Endometrium (tissue), 2 donors: Measurements from ENCODE around the gene NOC2L.

Experiments used
- FAIRE-seq: peaks from 2 replicates; lab custom pipeline; 2012; peaks lifted over from hg19 to GRCh38; lab: Jason Lieb, UNC
- donor health status: control.
- donor health status: control.

Gene NOC2L

GRCh38 chr1:942864-943533 is 16.1 kb downstream of the NOC2L start:
- no peak for FAIRE-seq

GRCh38 chr1:942411-942821 is 16.6 kb downstream of the NOC2L start:
- no peak for FAIRE-seq

- no peak for FAIRE-seq
Observed at GRCh38 chr1:941588-942383, 17.3 kb downstream of the NOC2L start.

GRCh38 chr1:941015-941587 is 18.0 kb downstream of the NOC2L start:
- FAIRE-seq, result no peak

- FAIRE-seq, result no peak
Observed at GRCh38 chr1:940107-941014, 18.7 kb downstream of the NOC2L start.

- no peak for FAIRE-seq
Observed at GRCh38 chr1:939511-940106, 19.4 kb downstream of the NOC2L start.

GRCh38 chr1:938711-939489 is 20.2 kb downstream of the NOC2L start:
- no peak for FAIRE-seq

GRCh38 chr1:938088-938683 is 20.9 kb downstream of the NOC2L start:
- no peak for FAIRE-seq

GRCh38 chr1:937521-937920 is 21.5 kb downstream of the NOC2L start:
- FAIRE-seq, result no peak

GRCh38 chr1:936348-937264 is 22.4 kb downstream of the NOC2L start:
- no peak for FAIRE-seq

GRCh38 chr1:935751-936231 is 23.3 kb downstream of the NOC2L start:
- FAIRE-seq, result no peak

- FAIRE-seq, result no peak
Observed at GRCh38 chr1:934991-935750, 23.9 kb downstream of the NOC2L start.

GRCh38 chr1:933603-933940 is 25.5 kb downstream of the NOC2L start:
- FAIRE-seq, result no peak

- no peak for FAIRE-seq
Observed at GRCh38 chr1:932776-933602, 26.1 kb downstream of the NOC2L start.

GRCh38 chr1:932173-932510 is 26.9 kb downstream of the NOC2L start:
- no peak for FAIRE-seq

GRCh38 chr1:931380-932172 is 27.5 kb downstream of the NOC2L start:
- FAIRE-seq, result no peak

- no peak for FAIRE-seq
Observed at GRCh38 chr1:930633-931138, 28.4 kb downstream of the NOC2L start.
